GM23338 (cell line): ENCODE results near the gene DRGX.

Experiments used
- CREB1 ChIP-seq: fragments of 250-450 bp; sonication (Bioruptor Pico); IDR thresholded peaks from 2 replicates; pipeline ENCODE4 v1.5.0; 2020; ENCODE audit warnings: low read depth, mild to moderate bottlenecking, moderate library complexity
- CTCF ChIP-seq, 2 experiments: fragments of 200-600 bp in 1 of 2; sonication (generic) in 1 of 2; conservative IDR thresholded peaks; 2 replicates each; pipeline versions ENCODE4 v1.5.1 to v1.6.1; 2016 to 2017; ENCODE audit warnings: antibody characterized with exemption in 2 of 2, low read depth in 2 of 2, mild to moderate bottlenecking in 2 of 2, moderate library complexity in 1 of 2
- ETS1 ChIP-seq: IDR thresholded peaks from 2 replicates; pipeline ENCODE4 v1.6.1; 2016; ENCODE audit warnings: antibody characterized with exemption
- EZH2 ChIP-seq: fragments of 200-600 bp; sonication (generic); IDR thresholded peaks from one replicate; pipeline ENCODE4 v1.8.0; 2017; ENCODE audit warnings: antibody characterized with exemption, mild to moderate bottlenecking, low read depth; ENCODE audit not compliant: unreplicated experiment
- EZH2phosphoT487 ChIP-seq: fragments of 200-600 bp; sonication (generic); IDR thresholded peaks from one replicate; pipeline ENCODE4 v1.8.1; 2018; ENCODE audit warnings: antibody characterized with exemption; ENCODE audit not compliant: unreplicated experiment
- JUNB ChIP-seq: IDR thresholded peaks from one replicate; pipeline ENCODE4 v1.6.1; 2016; ENCODE audit warnings: antibody characterized with exemption; ENCODE audit not compliant: unreplicated experiment
- POLR2AphosphoS5 ChIP-seq: IDR thresholded peaks from 2 replicates; pipeline ENCODE4 v1.6.1; 2016; ENCODE audit warnings: antibody characterized with exemption, low read depth
- REST ChIP-seq: IDR thresholded peaks from one replicate; pipeline ENCODE4 v1.6.1; 2018; ENCODE audit warnings: antibody characterized with exemption; ENCODE audit not compliant: unreplicated experiment
- STAT1 ChIP-seq: IDR thresholded peaks from one replicate; pipeline ENCODE4 v1.6.1; 2016; ENCODE audit warnings: antibody characterized with exemption; ENCODE audit not compliant: unreplicated experiment

- TF ChIP-seq CTCF (conservative IDR thresholded peaks at IDR 0.05; ENCODE audit: low read depth in 2 of 2): no peak
- no peak for TF ChIP-seq STAT1
- TF ChIP-seq CREB1 (CRISPR knock-in tag): no peak
- no peak for TF ChIP-seq POLR2AphosphoS5
- TF ChIP-seq EZH2phosphoT487: no peak
- TF ChIP-seq REST: no peak
- TF ChIP-seq EZH2: no peak
- TF ChIP-seq ETS1: no peak
- no peak for TF ChIP-seq JUNB
Measured at GRCh38 chr10:49374740-49375139, 21.1 kb downstream of the DRGX start.
